NCI-H2107 treated with DMSO at 0.1 percent for 48 hours (cell line): ENCODE measurements around the gene NOS1.

Experiments used
- DNase-seq: peaks from one replicate; lab custom pipeline; 2025; ENCODE audit not compliant: unreplicated experiment; lab: John Stamatoyannopoulos, UW

Gene NOS1

DNA sequence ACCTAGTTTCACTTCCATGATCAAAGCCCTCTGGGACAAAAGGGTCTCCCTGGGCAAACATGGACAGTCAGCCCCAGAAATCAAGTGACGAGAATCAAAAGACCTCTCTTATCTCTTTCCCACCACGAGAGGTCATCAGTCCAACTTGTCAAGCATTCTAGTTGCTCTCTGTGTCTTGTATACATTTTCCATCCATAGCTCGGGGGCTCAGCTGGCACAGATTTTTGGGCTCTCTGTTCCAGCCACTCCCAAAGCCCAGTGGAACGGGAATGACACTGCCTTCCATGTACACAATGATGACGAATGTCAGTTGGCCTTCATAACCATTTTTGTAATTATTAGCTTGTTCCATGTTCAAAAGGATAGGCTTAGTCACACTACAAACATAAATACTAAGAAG is 29.7 kb downstream of the NOS1 start:
- DNase-seq, result no peak

DNA sequence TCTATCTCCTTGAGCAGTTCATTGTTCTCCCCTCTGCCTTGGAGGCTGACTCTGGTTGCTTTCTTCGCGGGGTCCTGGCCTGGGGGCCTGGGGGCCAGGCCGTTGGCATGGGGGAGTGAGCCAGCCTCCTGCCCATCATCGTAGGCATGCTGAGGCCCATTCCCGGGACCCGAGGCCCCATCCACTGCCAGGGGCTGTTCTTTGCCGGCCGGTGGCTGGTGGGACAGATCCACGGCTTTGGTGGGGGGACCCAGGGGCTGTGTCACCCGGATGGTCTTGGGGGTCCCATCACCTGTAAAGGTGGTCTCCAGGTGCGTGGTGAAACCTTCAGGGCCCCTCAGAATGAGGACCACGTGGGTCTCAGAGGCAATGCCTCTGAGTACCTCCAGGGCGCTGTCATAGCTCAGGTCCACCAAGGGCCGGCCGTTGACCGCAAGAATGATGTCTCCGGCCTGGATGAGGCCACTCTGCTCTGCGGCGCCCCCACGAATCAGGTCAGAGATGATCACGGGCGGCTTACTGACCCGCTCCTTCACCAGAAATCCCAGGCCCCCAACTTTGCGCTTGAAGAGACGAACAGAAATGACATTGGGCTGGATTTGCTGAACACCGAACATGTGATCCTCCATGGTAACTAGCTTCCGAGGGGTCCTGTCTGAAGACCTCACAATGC is 30.8 kb downstream of the NOS1 start:
- DNase-seq, result no peak

DNA sequence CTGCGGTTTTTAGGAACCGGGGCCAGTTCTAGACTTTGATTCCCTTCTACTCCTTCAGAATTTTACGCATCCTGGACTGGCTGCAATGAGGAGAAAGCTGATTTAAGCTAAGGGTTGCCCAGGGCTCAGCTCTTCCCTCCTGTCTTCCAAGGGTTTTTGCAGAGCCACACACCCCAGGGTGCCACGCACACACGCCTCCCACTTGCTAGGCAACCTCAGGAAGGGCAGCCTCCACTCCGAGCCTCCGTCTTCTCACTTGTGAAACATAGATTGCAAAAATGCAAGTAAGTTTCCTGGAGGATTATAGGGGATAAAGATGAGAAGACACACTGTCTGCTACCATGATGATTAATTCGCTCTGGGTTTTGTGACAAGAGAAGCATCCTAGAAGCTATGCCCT is 31.7 kb downstream of the NOS1 start:
- DNase-seq, result no peak

DNA sequence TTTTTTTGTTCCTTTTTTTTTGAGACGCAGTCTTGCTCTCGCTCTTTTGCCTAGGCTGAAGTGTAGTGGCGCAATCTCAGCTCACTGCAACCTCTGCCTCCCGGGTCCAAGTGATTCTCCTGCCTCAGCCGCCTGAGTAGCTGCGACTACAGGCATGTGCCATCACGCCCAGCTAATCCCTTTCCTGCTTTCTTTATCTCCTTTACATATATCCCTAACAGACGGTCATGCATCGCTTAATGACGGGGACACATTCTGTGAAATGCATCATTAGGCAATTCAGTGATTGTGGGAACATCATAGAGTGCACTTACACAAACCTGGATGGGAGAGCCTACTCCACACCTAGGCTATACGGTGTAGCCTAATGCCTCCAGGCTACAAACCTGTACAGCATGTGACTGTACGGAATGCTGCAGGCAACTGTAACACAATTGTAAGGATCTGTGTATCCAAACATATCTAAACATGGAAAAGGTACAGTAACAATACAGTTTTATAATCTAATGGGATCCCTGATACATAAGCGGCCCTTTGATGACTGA is 32.8 kb downstream of the NOS1 start:
- DNase-seq, result no peak

DNA sequence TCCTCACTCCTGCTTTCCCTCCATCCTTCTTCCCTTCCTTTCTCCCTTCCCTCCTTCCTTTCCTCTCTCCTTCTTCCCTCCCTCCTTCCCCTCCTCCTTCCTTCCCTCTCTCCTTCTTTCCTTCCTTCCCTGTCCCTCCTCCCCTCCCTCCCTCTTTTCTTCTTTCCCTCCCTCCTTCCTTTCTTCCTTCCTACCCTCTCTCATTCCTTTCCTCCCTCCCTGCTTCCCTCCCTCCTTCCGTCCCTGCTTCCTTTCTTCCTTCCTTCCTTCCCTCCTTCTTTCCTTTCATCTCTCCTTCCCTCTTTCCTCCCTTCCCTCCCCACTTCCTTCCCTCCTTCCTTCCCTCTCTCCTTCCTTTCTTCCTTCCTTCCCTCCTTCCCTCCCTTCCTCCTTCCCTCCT is 39.0 kb downstream of the NOS1 start:
- no peak for DNase-seq

DNA sequence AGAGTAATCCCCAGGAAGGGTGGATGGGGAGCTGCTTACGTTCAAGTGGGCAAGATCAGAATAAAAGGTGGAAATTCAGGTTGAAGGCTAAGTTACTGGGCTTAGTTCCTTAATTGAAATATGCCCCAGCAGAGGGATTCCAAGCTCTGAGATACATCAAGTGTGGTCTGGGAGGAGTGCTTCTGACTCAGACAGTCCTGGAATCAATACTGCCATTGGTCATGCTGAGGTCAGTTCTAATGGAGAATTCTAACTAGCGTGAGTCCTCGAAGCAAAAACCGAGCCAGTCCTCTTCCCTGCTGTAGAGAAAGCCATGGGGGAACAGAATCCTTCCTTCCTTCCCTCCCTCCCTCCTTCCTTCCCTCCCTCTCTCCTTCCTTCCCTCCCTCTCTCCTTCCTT is 39.9 kb downstream of the NOS1 start:
- no peak for DNase-seq

DNA sequence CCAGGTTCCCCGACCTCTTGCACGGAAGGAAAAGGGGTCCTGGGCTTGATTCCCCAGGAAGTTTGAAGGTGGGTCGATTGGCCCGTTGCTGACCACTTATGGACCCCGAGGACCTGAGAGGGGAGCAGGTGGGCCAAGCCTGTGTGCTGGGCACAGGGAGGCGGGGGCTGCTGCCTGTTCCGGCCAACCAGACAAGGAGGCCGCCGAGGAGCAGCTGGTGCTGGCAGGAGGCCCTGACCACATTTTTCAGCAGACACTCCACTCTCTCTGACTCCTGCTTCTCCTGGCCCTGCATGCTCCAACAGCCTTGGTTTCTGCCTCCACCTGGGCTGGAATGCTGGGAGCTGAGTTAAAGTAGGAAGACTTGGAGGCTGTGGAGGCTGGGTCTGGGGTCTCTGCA is 42.8 kb downstream of the NOS1 start:
- no peak for DNase-seq

DNA sequence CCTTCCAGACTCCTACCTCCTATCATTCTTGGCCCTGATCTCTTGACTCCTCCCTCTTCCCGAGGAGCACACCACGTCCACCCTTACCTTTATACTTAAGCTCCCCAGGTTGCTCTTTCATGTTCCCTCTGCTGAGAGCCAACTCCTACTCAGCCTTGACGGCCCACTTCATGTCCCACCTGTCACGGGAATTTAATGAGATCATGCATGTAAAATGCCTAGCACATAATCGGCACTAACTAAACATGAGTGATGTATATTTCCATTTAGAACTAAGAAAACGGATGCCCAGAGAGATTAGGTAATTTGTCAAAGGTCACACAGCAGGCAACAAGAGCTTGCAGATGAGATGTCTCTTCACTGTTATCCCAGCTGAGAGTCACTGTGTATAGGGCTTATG is 45.1 kb downstream of the NOS1 start:
- DNase-seq, result no peak

DNA sequence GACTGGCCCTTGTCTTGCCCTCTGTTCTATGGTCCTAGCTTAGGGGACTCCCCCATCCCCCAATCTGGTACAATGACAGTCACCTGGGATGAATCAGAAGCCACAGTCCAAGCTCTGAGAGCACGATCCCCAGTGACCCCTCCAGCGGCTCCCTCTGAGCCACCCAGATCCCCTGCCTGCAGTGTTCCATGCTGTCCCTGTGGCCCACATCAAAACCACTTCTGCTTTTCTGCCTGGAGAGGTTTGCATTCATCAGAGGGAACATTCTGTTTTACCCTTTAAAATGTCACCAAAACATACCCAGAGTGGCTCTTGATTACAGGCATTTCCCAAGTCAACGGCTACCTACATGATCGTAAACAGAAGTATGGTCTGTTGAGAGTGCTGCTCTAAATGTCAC is 47.5 kb downstream of the NOS1 start:
- DNase-seq, result no peak

DNA sequence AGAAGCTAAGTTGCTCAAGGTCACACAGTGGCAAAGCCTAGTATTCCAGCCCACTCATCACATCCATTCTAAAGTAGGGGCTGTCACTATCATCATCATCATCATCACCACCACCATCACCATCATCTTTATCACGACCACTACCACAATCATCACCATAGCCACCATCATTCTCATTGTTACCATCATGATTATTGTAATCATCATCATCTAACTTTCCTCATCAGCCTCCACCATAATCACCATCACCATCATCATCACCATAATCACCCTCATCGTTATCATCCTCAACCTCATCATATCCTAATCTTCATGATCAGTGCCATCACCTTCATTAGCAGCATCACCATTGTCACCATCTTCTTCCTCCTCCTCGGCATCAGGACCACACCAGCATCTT is 48.7 kb downstream of the NOS1 start:
- DNase-seq, result no peak

DNA sequence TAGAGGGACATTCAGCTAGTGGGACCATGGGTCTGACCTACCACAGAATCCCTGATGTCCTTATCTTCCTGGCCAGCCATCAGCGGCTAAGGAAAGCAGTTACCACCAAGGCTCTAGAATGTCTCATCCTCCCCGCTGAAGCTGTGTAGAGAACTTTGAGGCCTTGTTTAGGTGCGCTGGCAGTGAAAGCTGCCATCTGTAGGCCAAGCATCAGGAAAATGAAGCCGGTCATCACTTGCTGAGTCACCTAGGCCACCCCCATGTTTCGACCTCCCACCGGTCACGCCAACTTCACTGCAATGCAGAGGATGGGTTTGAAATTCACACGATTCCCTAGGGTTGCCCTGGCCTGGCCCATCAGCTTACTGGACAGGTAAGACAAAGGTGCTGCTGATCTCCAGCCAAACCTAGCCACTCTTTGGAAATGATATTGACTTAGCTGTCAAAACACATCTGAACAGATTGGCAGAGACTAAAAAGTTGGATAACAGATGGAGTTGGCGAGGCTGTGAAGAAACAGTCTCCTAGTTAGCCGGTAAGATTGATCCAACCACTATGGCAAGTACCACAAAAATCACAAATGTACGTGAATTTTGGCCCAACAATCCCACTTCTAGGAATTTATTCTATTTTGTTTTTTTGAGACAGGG is 52.0 kb downstream of the NOS1 start:
- no peak for DNase-seq

DNA sequence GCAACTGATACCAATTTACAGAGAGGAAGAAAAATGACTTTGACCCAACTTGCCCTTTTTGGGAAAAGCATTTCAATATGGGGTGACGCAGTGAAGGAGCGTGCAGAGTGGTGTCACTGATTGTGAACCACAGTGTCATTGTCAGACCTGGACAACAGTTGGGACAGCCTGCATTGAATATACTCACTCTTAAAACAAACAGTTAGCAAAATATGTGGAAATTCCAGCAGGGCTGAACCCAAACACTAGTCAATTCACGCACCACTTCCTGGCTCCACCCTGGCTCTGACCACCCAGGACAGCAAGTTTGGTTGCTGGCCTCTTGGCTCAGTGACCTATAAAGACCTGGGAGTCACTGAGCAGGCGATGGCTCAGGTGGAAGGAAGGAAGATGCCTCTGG is 61.3 kb downstream of the NOS1 start:
- DNase-seq, result no peak

DNA sequence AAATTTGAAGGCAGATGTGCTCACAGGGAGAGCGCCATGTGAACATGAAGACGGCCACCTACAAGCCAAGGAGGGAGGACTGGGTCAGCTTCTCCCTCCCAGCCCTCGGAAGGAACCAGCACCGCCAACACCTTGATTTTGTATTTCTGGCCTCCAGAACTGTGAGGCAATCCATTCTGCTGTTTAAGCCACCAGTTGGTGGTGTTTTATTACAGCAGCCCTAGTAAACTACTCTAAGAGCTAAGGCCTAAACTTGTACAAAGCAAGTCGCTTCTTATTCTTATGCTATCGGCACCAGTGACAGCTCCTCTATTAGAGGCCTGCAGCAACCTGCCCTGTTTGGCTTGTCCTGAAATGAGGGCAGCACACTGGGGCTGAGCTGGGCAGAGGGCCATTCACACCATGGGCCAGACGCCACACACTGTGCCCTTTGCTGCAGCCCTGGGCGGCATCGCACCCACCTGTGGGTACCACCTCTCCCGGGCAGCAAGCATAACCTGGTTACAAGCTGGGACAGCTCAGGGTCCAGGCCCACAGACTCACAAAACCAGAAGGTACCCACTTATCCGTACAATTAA is 62.7 kb downstream of the NOS1 start:
- no peak for DNase-seq

DNA sequence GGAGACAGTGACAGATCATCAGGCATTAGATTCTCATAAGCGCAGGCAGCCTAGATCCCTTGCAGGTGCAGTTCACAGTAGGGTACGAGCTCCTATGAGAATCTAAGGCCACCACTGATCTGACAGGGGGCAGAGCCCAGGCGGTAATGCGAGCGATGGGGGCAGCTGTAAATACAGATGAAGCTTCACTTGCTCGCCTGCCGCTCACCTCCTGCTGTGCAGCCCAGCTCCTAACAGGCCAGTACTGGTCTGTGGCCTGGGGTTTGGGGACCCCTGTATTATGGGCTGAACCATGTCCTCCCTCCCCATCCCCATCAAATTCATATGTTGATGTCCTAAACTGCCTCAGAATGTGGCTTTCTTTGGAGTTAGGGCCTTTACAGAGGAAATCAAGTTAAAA is 63.2 kb downstream of the NOS1 start:
- DNase-seq, result no peak

DNA sequence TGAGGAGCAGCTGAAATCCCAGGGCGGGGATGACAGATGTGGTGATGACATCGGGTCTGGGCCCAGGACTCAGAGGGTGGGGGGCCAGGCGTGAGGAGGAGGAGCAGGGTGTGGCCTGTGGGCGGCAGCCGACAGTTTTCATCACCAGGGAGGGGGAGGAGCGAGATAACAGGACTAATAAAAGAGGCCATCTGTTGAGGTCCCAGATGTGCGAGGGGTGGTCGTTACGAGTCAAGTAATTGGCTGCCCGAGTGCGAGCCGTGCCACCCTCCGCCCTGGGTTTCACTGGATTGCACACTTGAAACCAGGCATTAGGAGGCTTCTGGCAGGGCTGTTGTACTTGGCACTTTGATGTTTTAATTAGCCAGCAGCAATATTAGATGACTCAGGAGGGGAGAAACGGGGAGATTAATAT is 67.2 kb downstream of the NOS1 start:
- DNase-seq, result no peak

DNA sequence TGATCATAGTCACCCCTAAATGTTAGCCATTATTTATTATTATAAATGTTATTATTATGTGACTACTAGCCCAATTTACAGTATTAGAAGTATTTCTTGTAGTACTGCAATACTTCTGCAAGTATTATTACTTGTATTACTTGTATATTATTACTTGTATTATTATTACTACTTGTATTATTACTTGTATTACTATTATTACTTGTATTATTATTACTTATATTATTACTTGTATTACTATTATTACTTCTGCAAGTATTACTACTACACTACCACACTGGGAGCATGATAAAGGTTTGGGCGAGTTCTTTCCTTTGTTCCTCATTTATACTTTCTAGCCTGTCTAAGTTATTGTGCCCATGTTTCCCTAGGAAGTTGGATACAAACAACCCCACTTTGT is 67.9 kb downstream of the NOS1 start:
- no peak for DNase-seq

DNA sequence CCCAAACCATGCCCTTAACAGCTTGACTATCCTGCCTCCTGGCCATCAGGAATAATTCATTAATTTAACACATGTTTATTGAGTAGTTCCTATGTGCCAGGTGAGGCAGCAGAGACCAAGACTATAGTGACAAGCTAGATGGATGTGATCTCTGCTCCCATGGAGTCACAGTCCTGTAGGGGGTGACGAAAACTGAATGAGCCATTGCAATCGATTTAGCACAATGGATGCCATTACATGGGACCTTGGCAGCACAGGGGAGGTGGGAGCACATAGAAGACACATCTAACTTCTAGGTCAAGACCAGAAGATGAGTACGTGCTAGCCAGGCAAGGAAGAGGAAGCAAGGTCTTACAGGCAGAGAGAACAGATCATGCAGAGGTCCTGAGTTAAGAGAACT is 68.7 kb downstream of the NOS1 start:
- no peak for DNase-seq

DNA sequence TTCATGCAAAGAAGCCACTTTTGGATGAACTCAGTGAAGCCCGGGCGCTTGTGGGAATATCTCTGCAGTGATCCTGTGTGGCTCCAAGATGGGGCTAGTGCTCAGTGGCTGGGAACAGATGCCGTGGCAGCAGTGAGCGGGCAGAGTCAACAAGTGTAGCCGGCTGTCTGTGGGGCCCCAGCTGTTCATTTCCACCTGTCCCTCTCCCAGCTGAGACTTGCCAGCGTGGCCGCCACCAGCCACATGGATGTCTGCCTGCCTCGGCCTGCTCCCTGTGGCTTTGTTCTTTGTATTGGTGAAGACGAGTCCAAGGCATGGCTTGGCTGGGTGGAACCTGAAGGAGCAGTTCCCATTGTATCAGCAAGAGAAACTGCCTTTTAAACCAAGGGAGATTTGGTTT is 77.3 kb downstream of the NOS1 start:
- peak; percentile 40 for DNase-seq

DNA sequence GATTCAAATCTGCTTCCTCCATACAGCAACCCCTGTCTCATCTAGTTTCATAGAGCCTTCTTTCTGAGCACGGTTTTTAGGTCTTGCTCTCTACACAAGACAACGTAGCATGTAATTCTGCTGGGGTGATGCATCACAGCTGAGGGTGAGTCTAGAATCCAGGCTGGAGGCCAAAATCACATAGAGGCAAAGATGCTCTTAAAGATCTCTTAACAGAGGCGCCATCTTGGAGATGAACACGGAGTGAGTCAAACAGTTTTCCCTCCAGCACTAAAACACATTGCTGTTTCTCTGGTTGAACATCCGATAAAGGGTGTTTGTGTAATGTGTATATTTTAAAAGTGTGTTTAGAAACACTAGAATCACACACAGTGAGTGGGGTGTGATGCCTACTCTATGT is 78.9 kb downstream of the NOS1 start:
- DNase-seq, result no peak

DNA sequence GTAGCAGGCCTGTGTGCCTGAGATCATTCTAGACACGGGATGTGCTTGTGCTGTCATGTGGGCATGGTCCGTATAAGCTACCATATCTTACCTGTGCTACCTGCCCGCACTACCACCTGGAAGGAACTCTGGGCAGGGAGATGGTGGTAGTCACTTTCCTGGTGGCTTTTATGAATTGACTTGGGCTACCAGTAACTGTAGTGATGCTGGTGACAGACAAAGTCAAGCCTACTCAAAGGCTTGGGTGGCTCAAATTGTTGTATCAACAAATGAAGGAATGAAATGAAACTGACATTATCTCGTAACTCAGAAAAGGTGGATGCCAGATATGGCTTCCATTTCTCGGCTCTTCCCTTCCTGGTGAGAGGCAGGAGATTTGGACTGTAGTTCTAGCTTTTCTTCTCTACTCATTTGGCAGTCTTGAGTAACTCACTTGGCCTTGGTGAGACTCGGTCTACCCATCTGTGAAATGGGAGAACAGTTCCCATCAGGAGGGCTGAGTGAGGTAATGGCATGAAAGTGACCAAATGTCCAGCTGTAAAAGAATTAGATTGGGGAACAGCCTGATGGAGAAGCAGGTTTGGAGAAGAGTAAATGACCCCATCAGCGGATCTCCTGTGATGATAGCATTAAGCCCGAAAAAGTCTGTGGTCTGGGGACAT is 81.3 kb downstream of the NOS1 start:
- no peak for DNase-seq

DNA sequence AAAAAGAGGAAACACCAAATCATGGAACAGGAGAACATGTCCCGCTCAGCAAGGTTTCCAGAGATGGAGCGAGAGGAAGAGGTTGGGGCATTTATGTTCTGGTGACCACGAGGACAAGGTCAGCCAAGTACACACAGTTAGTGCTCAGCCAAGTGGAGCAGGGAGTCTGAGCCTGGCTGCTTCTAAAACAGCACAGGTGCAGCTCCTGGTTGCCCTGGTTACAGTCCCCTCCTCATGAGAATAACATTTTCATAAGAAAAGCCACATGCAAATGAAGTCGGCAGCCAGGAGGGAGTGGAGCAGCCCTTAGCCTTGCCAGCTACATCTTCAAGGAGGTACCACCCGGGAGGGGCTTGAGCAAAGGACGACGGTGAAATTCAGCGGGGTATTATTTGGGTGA is 81.8 kb downstream of the NOS1 start:
- DNase-seq, result no peak

DNA sequence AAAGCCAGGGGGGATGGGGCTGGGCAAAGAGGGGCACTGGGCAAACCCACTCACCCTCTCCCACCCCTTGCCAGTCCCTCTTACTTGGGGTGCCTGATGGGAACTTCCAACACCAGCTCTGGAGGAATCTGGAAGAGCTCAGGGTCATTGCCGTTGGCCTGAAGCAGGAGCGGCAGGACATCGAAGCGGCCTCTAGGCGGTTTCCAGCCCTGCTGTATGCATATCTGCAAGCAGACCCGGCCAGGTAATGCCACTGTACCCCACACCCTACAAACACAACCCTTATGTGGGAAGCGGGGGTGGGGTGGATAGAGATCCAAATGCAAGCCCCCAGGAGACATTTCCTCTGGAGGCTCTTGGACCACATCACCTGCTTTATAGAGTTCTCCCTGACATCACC is 83.6 kb downstream of the NOS1 start:
- DNase-seq, result no peak
